Measurements from ENCODE around the gene SH3TC2.

The SH3TC2 gene

GRCh38 chr5:148974642-148975327 is 88.1 kb downstream of the SH3TC2 start:
- no peak overlapping the region for H3K4me3 Mint-ChIP-seq
- no peaks in the 10 kb centered on the region for H3K36me3 Mint-ChIP-seq (ENCODE audit: low read depth)
- no peak for DNase-seq (ENCODE audit: low spot score)
- H3K4me1 Mint-ChIP-seq (ENCODE audit: low read depth), result no peaks in the 10 kb centered on the region
- H3K27ac Mint-ChIP-seq, result no peak overlapping the region
- H3K27me3 Mint-ChIP-seq (ENCODE audit: low read depth), result peaks cover 6% of the 10 kb centered on the region
- no peaks in the 10 kb centered on the region for H3K9me3 Mint-ChIP-seq

GRCh38 chr5:148973455-148973854 is 89.4 kb downstream of the SH3TC2 start:
- Mint-ChIP-seq H3K27ac (no peak overlapping the region), H3K4me1 (ENCODE audit: low read depth) (no peaks in the 10 kb centered on the region), H3K9me3 (no peaks in the 10 kb centered on the region), H3K4me3 (no peak overlapping the region), H3K27me3 (ENCODE audit: low read depth) (peaks cover 6% of the 10 kb centered on the region), H3K36me3 (ENCODE audit: low read depth) (no peaks in the 10 kb centered on the region)
- no peak for DNase-seq (ENCODE audit: low spot score)

DNA sequence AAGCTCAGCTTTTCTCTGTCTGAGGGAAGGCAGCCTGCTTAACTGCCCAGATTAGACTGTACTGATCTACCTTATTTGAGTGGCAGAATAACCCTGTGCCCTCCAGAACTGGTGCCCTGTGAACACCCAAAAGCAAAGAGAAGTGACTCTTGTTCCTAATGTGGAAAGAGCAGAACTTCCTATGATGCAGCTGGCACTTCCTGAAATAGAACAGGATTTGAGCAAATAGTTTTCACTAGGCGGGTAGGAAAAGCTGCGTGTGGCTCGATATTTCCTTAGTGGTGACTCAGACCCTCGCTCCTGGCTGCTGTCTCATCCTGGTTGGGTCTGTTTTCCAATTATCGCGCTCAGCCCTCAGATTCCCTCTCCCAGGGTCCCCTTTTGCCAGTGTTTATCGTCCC is 89.9 kb downstream of the SH3TC2 start:
- Mint-ChIP-seq H3K36me3 (ENCODE audit: low read depth) (no peaks in the 10 kb centered on the region), H3K27ac (no peak overlapping the region), H3K4me1 (ENCODE audit: low read depth) (no peaks in the 10 kb centered on the region), H3K4me3 (no peak overlapping the region), H3K9me3 (no peaks in the 10 kb centered on the region), H3K27me3 (ENCODE audit: low read depth) (peaks cover 6% of the 10 kb centered on the region)
- DNase-seq (ENCODE audit: low spot score), result no peak

DNA sequence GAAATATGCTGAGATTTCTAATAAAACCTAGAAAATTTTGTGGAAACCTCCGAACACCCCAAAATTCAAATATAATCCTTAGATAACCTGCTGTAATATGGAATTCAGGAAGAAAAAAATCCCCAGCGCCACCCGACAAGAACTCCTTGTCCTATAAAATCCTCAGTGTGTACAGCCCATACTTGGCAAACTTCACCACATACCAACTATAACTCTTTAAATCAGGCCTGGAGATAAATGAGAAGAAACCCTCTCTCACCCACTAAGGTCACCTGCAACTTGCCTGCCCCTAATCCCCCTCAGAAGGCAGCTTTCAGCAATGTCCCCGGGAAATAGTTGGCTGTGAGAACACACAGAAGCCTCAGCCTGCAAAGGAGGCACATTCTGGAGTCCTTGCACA is 90.5 kb downstream of the SH3TC2 start:
- DNase-seq (ENCODE audit: low spot score), result no peak
- peaks cover 6% of the 10 kb centered on the region for H3K27me3 Mint-ChIP-seq (ENCODE audit: low read depth)
- no peak overlapping the region for H3K4me3 Mint-ChIP-seq
- H3K4me1 Mint-ChIP-seq (ENCODE audit: low read depth), result no peaks in the 10 kb centered on the region
- H3K9me3 Mint-ChIP-seq, result no peaks in the 10 kb centered on the region
- no peaks in the 10 kb centered on the region for H3K36me3 Mint-ChIP-seq (ENCODE audit: low read depth)
- no peak overlapping the region for H3K27ac Mint-ChIP-seq

DNA sequence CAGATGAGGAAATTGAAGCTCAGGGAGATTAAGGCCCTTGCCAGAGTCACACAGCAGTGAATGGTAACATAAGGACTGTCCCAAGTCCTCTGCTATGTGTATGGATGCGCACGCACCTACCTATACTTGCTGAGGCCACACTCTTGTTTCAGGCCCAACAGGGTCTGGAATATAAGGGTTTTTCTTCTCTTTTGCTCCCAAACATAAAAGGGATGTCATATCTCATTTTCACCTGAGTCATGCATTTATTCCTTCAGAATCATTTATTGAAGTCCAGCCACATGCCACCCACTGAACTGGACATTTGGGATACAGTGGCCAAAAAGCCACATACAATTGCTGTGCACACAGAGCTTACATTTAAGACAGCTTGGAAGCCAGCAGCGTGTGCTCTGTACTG is 92.0 kb downstream of the SH3TC2 start:
- H3K4me3 Mint-ChIP-seq, result no peak overlapping the region
- peaks cover 6% of the 10 kb centered on the region for H3K27me3 Mint-ChIP-seq (ENCODE audit: low read depth)
- H3K36me3 Mint-ChIP-seq (ENCODE audit: low read depth), result no peaks in the 10 kb centered on the region
- H3K9me3 Mint-ChIP-seq, result no peaks in the 10 kb centered on the region
- no peak for DNase-seq (ENCODE audit: low spot score)
- H3K27ac Mint-ChIP-seq, result no peak overlapping the region
- no peaks in the 10 kb centered on the region for H3K4me1 Mint-ChIP-seq (ENCODE audit: low read depth)

- Mint-ChIP-seq H3K9me3 (no peaks in the 10 kb centered on the region), H3K36me3 (ENCODE audit: low read depth) (no peaks in the 10 kb centered on the region), H3K27ac (no peak overlapping the region), H3K4me1 (ENCODE audit: low read depth) (no peaks in the 10 kb centered on the region), H3K4me3 (no peak overlapping the region), H3K27me3 (ENCODE audit: low read depth) (peaks cover 6% of the 10 kb centered on the region)
- DNase-seq (ENCODE audit: low spot score), result no peak
These were observed 92.6 kb downstream of the SH3TC2 start for GRCh38 chr5:148970228-148970627.

DNA sequence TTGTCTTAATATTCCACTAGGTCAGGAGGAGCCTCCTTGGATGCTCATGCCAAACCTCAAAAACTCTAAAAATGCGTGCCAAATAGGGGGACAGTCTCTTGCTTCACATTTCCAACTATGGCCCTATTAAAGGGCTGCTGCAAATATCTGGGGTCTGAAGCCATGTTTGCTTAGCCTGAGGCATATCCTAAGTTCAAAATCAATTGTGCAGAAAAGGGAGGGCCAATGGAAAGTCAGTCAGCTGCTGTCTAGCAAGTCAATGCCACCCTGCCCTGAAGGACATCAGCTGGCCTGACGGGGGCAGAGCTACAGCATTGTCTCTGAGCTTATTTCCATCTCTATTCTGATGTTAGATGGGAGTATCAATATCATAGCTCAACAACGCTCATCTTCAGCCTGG is 93.6 kb downstream of the SH3TC2 start:
- Mint-ChIP-seq H3K9me3 (no peaks in the 10 kb centered on the region), H3K27ac (no peak overlapping the region), H3K27me3 (ENCODE audit: low read depth) (peaks cover 6% of the 10 kb centered on the region), H3K4me3 (no peak overlapping the region), H3K4me1 (ENCODE audit: low read depth) (no peaks in the 10 kb centered on the region), H3K36me3 (ENCODE audit: low read depth) (no peaks in the 10 kb centered on the region)
- no peak for DNase-seq (ENCODE audit: low spot score)

- no peaks in the 10 kb centered on the region for H3K36me3 Mint-ChIP-seq (ENCODE audit: low read depth)
- H3K27ac Mint-ChIP-seq, result no peak overlapping the region
- peaks cover 4% of the 10 kb centered on the region for H3K27me3 Mint-ChIP-seq (ENCODE audit: low read depth)
- no peak overlapping the region for H3K4me3 Mint-ChIP-seq
- H3K9me3 Mint-ChIP-seq, result no peaks in the 10 kb centered on the region
- peaks cover 5% of the 10 kb centered on the region for H3K4me1 Mint-ChIP-seq (ENCODE audit: low read depth)
- no peak for DNase-seq (ENCODE audit: low spot score)
These were observed 94.6 kb downstream of the SH3TC2 start for GRCh38 chr5:148968311-148968710.

GRCh38 chr5:148967783-148968182 is 95.1 kb downstream of the SH3TC2 start:
- Mint-ChIP-seq H3K36me3 (ENCODE audit: low read depth) (no peaks in the 10 kb centered on the region), H3K27me3 (ENCODE audit: low read depth) (peaks cover 1% of the 10 kb centered on the region), H3K9me3 (no peaks in the 10 kb centered on the region), H3K4me1 (ENCODE audit: low read depth) (peaks cover 6% of the 10 kb centered on the region), H3K27ac (no peak overlapping the region), H3K4me3 (no peak overlapping the region)
- no peak for DNase-seq (ENCODE audit: low spot score)

DNA sequence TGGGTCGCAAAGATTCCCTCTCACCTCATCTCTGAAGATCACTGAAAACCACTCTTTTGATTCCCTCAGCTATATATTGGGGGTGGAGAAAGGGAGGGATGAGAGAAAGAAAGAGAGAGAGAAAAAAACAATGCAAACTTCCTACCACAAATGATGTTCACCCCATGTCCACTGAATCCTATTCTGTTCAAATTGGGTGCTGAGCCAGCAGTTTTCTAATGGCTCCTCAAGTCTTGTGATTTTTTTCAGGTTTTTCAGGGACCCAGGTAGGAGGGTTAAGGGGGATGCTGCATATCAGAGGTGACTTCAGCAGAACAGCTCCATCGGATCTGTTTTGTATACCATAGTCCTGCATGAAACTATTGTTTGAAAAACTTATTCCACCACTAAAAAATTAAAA is 95.9 kb downstream of the SH3TC2 start:
- Mint-ChIP-seq H3K27ac (no peak overlapping the region), H3K4me1 (ENCODE audit: low read depth) (peaks cover 6% of the 10 kb centered on the region), H3K4me3 (no peak overlapping the region), H3K36me3 (ENCODE audit: low read depth) (no peaks in the 10 kb centered on the region), H3K9me3 (no peaks in the 10 kb centered on the region), H3K27me3 (ENCODE audit: low read depth) (no peaks in the 10 kb centered on the region)
- DNase-seq (ENCODE audit: low spot score), result no peak

DNA sequence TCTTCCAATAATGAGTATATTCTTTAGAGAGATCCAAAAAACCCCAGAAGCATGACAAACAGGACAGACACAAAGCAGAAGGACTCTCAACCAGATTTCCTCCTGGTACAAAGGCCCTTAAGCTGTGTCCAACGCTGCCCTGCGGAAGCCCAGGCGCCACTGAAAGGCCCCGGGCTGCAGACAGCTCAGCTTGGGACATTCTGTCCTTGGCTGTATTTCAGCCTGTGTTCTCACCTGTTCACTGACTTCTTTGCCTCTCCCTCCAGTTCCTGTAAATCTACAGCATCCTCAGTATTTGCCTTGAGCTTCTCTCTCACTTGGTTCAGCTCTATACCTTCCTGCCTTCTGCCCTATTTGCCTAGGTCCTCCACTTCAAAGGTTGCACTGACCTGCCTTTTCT is 96.5 kb downstream of the SH3TC2 start:
- Mint-ChIP-seq H3K4me1 (ENCODE audit: low read depth) (peaks cover 6% of the 10 kb centered on the region), H3K4me3 (no peak overlapping the region), H3K27me3 (ENCODE audit: low read depth) (no peaks in the 10 kb centered on the region), H3K27ac (no peak overlapping the region), H3K36me3 (ENCODE audit: low read depth) (no peaks in the 10 kb centered on the region), H3K9me3 (no peaks in the 10 kb centered on the region)
- no peak for DNase-seq (ENCODE audit: low spot score)

GRCh38 chr5:148965511-148966265 is 97.2 kb downstream of the SH3TC2 start:
- Mint-ChIP-seq H3K36me3 (ENCODE audit: low read depth) (no peaks in the 10 kb centered on the region), H3K27ac (no peak overlapping the region), H3K4me1 (ENCODE audit: low read depth) (peaks cover 6% of the 10 kb centered on the region), H3K27me3 (ENCODE audit: low read depth) (no peaks in the 10 kb centered on the region), H3K4me3 (no peak overlapping the region), H3K9me3 (no peaks in the 10 kb centered on the region)
- no peak for DNase-seq (ENCODE audit: low spot score)

- Mint-ChIP-seq H3K27ac (no peak overlapping the region), H3K27me3 (ENCODE audit: low read depth) (peaks cover 3% of the 10 kb centered on the region), H3K36me3 (ENCODE audit: low read depth) (no peaks in the 10 kb centered on the region), H3K9me3 (no peaks in the 10 kb centered on the region), H3K4me1 (ENCODE audit: low read depth) (peaks cover 6% of the 10 kb centered on the region), H3K4me3 (no peak overlapping the region)
- no peak for DNase-seq (ENCODE audit: low spot score)
These were observed 99.2 kb downstream of the SH3TC2 start for GRCh38 chr5:148963664-148964063.

- DNase-seq (ENCODE audit: low spot score), result no peak
- Mint-ChIP-seq H3K9me3 (no peaks in the 10 kb centered on the region), H3K36me3 (ENCODE audit: low read depth) (no peaks in the 10 kb centered on the region), H3K27ac (no peak overlapping the region), H3K27me3 (ENCODE audit: low read depth) (peaks cover 3% of the 10 kb centered on the region), H3K4me1 (ENCODE audit: low read depth) (peaks cover 6% of the 10 kb centered on the region), H3K4me3 (no peak overlapping the region)
These were observed 100.0 kb downstream of the SH3TC2 start for GRCh38 chr5:148962761-148963324.
